Colonic mucosa (tissue), 4 donors: ENCODE data around the gene LIX1L. TPM values are rescaled to one million over a fixed set of nuclear protein-coding genes. Genes with fewer than 3 reads are reported as not detected.

ENCODE experiments used
- DNase-seq: peaks from one replicate; pipeline ENCODE4 v3.0.0-alpha.2; 2020
- H3K27ac ChIP-seq: fragments of 200-600 bp; one replicate; pipeline ENCODE4 v1.8.0; 2021
- H3K27me3 ChIP-seq: fragments of 200-600 bp; one replicate; pipeline ENCODE4 v1.8.0; 2021
- H3K36me3 ChIP-seq: fragments of 200-600 bp; one replicate; pipeline ENCODE4 v1.8.0; 2021
- H3K4me1 ChIP-seq: fragments of 200-600 bp; one replicate; pipeline ENCODE4 v1.8.0; 2021; ENCODE audit warnings: mild to moderate bottlenecking
- H3K4me3 ChIP-seq: fragments of 200-600 bp; one replicate; pipeline ENCODE4 v1.8.0; 2021
- H3K9ac ChIP-seq, 2 donors: one replicate each; pipeline ENCODE4 v1.7.0; 2013; ENCODE audit warnings: control low read depth in 2 of 2, low read depth in 2 of 2, low read length in 2 of 2
- H3K9me3 ChIP-seq: fragments of 200-600 bp; one replicate; pipeline ENCODE4 v1.8.0; 2021
- CTCF ChIP-seq: fragments of 200-600 bp; IDR thresholded peaks from one replicate; pipeline ENCODE4 v1.8.0; 2022; ENCODE audit warnings: antibody characterized with exemption, mild to moderate bottlenecking
- intact Hi-C: fragments of 100-400 bp; cut with DNase I; formaldehyde crosslinking; loops from one replicate; pipeline ENCODE4 v1.14.1; 2022
- total RNA-seq, 2 donors: library from RNA; stranded (reverse); fragmentation: NEBNext Ultra II Directional in 1 of 2; extraction: Animal tissue kit (Norgen Biotek cat#: 25700) in 1 of 2; gene quantifications; one replicate each; pipeline ENCODE4 v1.2.1, GENCODE V29; 2021
- donor health status: healthy.
- donor health status: DM: no; HTN: no; CAD: no.
- donor health status: DM: no; HTN: no; CAD: no.

LIX1L gene
- total RNA-seq, 2 donors from 2014 or later: 4.7 to 8.6 TPM

- H3K9me3 ChIP-seq: no peaks in the 10 kb centered on the region
- TF ChIP-seq CTCF: no peak
- intact Hi-C loops: loop anchor here (2.0 kb wide), 1 partner anchor 40 kb away; no protein-coding TSS in a partner anchor
- no peak overlapping the region for H3K27ac ChIP-seq
- DNase-seq: no peak
- no peak overlapping the region for H3K9ac ChIP-seq
- H3K36me3 ChIP-seq: no peaks in the 10 kb centered on the region
- H3K4me3 ChIP-seq: no peak overlapping the region
- H3K4me1 ChIP-seq: peaks cover 15% of the 10 kb centered on the region
- no peaks in the 10 kb centered on the region for H3K27me3 ChIP-seq
Observed at GRCh38 chr1:145974721-145975120, 16.9 kb upstream of the LIX1L start.

GRCh38 chr1:145972580-145972979 lies 14.8 kb upstream of the LIX1L start:
- Histone ChIP-seq H3K27ac (no peak overlapping the region), H3K4me1 (peaks cover 3% of the 10 kb centered on the region), H3K9me3 (no peaks in the 10 kb centered on the region), H3K36me3 (no peaks in the 10 kb centered on the region), H3K9ac (no peak overlapping the region), H3K4me3 (no peak overlapping the region), H3K27me3 (no peaks in the 10 kb centered on the region)
- TF ChIP-seq CTCF: no peak
- intact Hi-C loops: no loop called here
- no peak for DNase-seq

GRCh38 chr1:145967288-145967687 lies 9.5 kb upstream of the LIX1L start:
- intact Hi-C loops: no loop called here
- Histone ChIP-seq H3K27me3 (no peaks in the 10 kb centered on the region), H3K4me3 (no peak overlapping the region), H3K36me3 (no peaks in the 10 kb centered on the region), H3K9me3 (no peaks in the 10 kb centered on the region), H3K9ac (no peak overlapping the region), H3K4me1 (no peaks in the 10 kb centered on the region), H3K27ac (no peak overlapping the region)
- TF ChIP-seq CTCF: no peak
- DNase-seq: no peak

GRCh38 chr1:145965119-145965744 lies 7.4 kb upstream of the LIX1L start:
- intact Hi-C loops: no loop called here

GRCh38 chr1:145964328-145965118 lies 6.7 kb upstream of the LIX1L start, which contains the start of the genes ANKRD34A and POLR3GL:
ANKRD34A (minus strand) TSS chr1:145964575; CDS start chr1:145961759, 2,816 bp downstream.
POLR3GL (plus strand) TSS chr1:145964690; CDS start chr1:145974866, 10,176 bp downstream.
- Histone ChIP-seq H3K4me1 (peaks cover 6% of the 10 kb centered on the region), H3K9ac (peak within 1 kb of the TSS; percentile 57 to 86), H3K36me3 (no peaks in the 10 kb centered on the region), H3K4me3 (peak within 1 kb of the TSS; percentile 48), H3K27me3 (peaks cover 25% of the 10 kb centered on the region), H3K9me3 (no peaks in the 10 kb centered on the region), H3K27ac (peak within 1 kb of the TSS; percentile 64)
- intact Hi-C loops: no loop called here
- peak; percentile 98 for DNase-seq
- TF ChIP-seq CTCF: no peak

More at GRCh38 chr1:145965119-145965744, 7.4 kb upstream of the LIX1L start:
- TF ChIP-seq CTCF: no peak
- DNase-seq: no peak
- Histone ChIP-seq H3K9ac (peak overlapping the region; percentile 57 to 86), H3K27ac (peak overlapping the region; percentile 64), H3K4me3 (peak overlapping the region; percentile 48), H3K4me1 (peaks cover 6% of the 10 kb centered on the region), H3K36me3 (no peaks in the 10 kb centered on the region), H3K27me3 (peaks cover 18% of the 10 kb centered on the region), H3K9me3 (no peaks in the 10 kb centered on the region)
